Chondrocyte (in vitro differentiated cells): ENCODE data around the gene MICB. TPM values are rescaled to one million over a fixed set of nuclear protein-coding genes. Genes with fewer than 3 reads are reported as not detected.

Source experiments
- DNase-seq: peaks from one replicate; pipeline ENCODE4 v3.0.0; 2021; ENCODE audit warnings: mixed read lengths, low spot score
- H3K27ac Mint-ChIP-seq: one replicate; pipeline ENCODE4 v1.8.0; 2021; ENCODE audit warnings: mild to moderate bottlenecking, moderate library complexity, mixed read lengths; ENCODE audit not compliant: unreplicated experiment
- H3K27me3 Mint-ChIP-seq: 2 replicates; pipeline ENCODE4 v1.8.0; 2021; ENCODE audit warnings: low read depth, mixed read lengths
- H3K36me3 Mint-ChIP-seq: 2 replicates; pipeline ENCODE4 v1.8.0; 2021; ENCODE audit warnings: low read depth, mixed read lengths
- H3K4me1 Mint-ChIP-seq: 2 replicates; pipeline ENCODE4 v1.8.0; 2021; ENCODE audit warnings: low read depth, mild to moderate bottlenecking, mixed read lengths
- H3K4me3 Mint-ChIP-seq: one replicate; pipeline ENCODE4 v1.8.0; 2021; ENCODE audit warnings: mild to moderate bottlenecking, moderate library complexity, mixed read lengths; ENCODE audit not compliant: unreplicated experiment
- H3K9me3 Mint-ChIP-seq: 2 replicates; pipeline ENCODE4 v1.8.0; 2021; ENCODE audit warnings: low read depth, mixed read lengths
- total RNA-seq: library from RNA; stranded (reverse); gene quantifications from 3 replicates; pipeline ENCODE4 v1.2.1, GENCODE V29; 2021
- TF ChIP-seq, protein P1 (sequence below): fragments of 200-600 bp; sonication (generic); IDR thresholded peaks from 2 replicates; pipeline ENCODE4 v1.5.0; 2021; ENCODE audit warnings: antibody characterized with exemption, mild to moderate bottlenecking, moderate library complexity

Gene MICB
- total RNA-seq, 1 donor from 2014 or later = 7.8 TPM

DNA sequence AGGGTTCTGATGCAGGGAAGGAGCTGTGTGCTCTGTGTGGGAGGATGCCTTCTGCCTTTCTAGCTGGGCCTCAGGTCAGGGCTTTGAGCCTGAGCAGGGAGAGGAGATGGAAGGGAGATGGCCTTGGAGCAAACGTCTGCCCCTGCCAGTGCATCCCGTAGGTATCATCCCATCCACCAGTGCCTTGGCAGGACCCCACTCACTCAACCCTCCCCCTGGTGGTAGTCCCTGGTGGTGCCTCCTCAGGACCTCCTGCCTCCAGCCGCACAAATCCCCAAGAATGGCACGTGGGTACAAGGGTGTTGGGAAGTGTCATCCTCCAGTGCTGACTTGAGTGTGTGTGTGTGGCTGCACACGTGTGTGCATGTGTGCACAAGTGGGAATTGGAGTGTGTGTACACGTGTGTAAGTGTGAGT is 23.1 kb upstream of the MICB start:
- peaks cover 8% of the 10 kb centered on the region for H3K27me3 Mint-ChIP-seq
- H3K36me3 Mint-ChIP-seq = peaks cover 2% of the 10 kb centered on the region
- H3K4me1 Mint-ChIP-seq = peaks cover 30% of the 10 kb centered on the region
- no peak overlapping the region for H3K4me3 Mint-ChIP-seq
- peak overlapping the region; percentile 99 for H3K27ac Mint-ChIP-seq
- no peaks in the 10 kb centered on the region for H3K9me3 Mint-ChIP-seq
- TF ChIP-seq, protein P1, sequence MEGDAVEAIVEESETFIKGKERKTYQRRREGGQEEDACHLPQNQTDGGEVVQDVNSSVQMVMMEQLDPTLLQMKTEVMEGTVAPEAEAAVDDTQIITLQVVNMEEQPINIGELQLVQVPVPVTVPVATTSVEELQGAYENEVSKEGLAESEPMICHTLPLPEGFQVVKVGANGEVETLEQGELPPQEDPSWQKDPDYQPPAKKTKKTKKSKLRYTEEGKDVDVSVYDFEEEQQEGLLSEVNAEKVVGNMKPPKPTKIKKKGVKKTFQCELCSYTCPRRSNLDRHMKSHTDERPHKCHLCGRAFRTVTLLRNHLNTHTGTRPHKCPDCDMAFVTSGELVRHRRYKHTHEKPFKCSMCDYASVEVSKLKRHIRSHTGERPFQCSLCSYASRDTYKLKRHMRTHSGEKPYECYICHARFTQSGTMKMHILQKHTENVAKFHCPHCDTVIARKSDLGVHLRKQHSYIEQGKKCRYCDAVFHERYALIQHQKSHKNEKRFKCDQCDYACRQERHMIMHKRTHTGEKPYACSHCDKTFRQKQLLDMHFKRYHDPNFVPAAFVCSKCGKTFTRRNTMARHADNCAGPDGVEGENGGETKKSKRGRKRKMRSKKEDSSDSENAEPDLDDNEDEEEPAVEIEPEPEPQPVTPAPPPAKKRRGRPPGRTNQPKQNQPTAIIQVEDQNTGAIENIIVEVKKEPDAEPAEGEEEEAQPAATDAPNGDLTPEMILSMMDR = peak; percentile 51
- no peak for DNase-seq

DNA sequence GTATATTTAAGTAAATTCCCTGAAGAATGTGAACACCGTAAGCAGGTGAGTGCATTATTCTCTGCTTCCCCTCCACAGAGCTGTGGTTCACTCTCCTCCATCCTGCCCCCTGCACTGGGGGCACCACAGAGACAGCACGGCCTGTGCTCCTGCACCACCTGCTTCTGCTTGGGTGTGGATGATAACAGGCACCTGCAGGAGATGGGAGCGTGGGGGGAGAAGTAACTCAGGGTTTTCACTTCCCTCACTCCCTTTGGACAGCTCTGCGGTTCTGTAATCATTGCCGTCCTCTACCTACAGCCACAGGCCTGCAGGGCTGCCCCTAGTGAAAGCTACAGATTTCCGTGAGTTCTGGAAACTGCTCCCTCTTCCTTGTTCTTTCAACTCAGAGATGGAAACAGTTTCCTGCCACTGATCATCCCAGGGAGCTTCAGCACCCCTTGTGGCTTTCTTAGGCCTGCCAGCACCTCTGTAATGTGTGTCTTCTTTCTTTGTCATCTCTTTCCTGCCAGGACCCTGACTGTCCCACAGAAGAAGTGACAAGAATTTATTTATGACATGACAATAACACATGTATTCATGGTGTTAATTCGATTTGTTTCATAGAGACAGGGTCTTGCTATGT is 21.3 kb upstream of the MICB start:
- H3K4me3 Mint-ChIP-seq = no peak overlapping the region
- TF ChIP-seq, protein P1 = peak; percentile 11
- H3K36me3 Mint-ChIP-seq = peaks cover 2% of the 10 kb centered on the region
- no peaks in the 10 kb centered on the region for H3K9me3 Mint-ChIP-seq
- H3K27ac Mint-ChIP-seq = no peak overlapping the region
- H3K27me3 Mint-ChIP-seq = peaks cover 3% of the 10 kb centered on the region
- no peak for DNase-seq
- peaks cover 30% of the 10 kb centered on the region for H3K4me1 Mint-ChIP-seq

DNA sequence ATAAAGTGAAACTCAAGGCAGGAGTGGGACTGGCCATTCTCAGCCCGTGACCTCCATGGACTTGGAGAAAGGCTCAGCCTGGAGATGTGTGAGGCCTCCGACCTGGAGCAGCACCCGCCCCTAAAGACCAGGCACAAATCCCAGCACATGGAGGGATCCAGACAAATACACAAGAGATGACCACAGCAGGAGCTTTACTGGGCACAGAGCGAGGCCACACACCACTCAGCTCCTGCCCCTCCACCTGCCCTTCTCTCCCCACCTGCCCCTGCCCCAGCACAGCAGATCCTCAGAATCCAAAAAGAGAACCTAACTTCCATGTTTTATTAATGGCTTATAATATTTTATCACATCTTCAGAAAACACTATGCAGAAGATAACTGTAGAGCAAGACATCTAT is 20.4 kb upstream of the MICB start:
- no peak overlapping the region for H3K27ac Mint-ChIP-seq
- DNase-seq = no peak

DNA sequence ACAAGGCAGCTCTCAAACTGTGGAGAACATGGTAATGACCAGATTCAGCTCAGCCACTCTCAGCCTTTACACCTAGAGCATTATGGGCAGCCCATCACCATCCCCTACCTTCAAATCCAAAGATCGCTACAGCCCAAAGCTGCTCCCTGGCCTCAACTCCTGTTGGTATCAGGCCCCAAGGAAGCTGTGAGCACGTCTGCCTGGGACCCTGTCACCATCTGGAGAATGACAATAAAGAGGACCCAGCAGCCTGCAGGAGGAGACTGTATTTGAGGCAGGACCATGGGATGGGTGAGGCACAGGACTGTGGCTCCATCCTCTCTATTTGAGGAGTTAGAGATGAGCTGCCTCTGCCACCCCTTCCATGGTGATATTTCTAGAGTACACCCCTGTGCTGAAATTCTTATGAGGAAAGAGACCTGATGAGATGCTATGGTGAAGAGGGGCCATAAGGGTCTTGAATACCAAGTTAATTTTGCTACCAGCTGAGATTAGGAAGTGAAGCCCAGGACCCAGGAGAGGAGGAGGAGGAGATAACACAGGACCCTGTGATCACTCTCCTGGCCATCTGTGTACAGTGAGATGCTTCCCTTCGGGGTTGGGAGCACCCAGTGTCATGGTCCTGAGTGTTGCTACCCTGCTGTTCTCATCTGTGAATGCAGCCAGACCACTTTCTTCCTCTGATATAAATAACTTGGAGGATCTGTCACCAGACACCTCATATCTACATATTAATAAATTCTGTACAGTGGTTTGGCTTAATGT is 19.6 kb upstream of the MICB start:
- TF ChIP-seq, protein P1 = no peak
- H3K4me1 Mint-ChIP-seq = peaks cover 22% of the 10 kb centered on the region
- peaks cover 3% of the 10 kb centered on the region for H3K27me3 Mint-ChIP-seq
- H3K36me3 Mint-ChIP-seq = peaks cover 2% of the 10 kb centered on the region
- H3K4me3 Mint-ChIP-seq = no peak overlapping the region
- H3K27ac Mint-ChIP-seq = no peak overlapping the region
- H3K9me3 Mint-ChIP-seq = no peaks in the 10 kb centered on the region
- no peak for DNase-seq

More for the DNA sequence above, 20.4 kb upstream of the MICB start:
- Mint-ChIP-seq H3K4me3 (no peak overlapping the region), H3K4me1 (peaks cover 30% of the 10 kb centered on the region), H3K27me3 (peaks cover 3% of the 10 kb centered on the region), H3K36me3 (peaks cover 2% of the 10 kb centered on the region), H3K9me3 (no peaks in the 10 kb centered on the region)
- TF ChIP-seq, protein P1 = no peak

GRCh38 chr6:31479151-31479932 is 18.6 kb upstream of the MICB start:
- Mint-ChIP-seq H3K27me3 (peaks cover 3% of the 10 kb centered on the region), H3K36me3 (peaks cover 2% of the 10 kb centered on the region), H3K4me1 (peaks cover 17% of the 10 kb centered on the region)

More at GRCh38 chr6:31479151-31479932, 18.6 kb upstream of the MICB start:
- Mint-ChIP-seq H3K27ac (no peak overlapping the region), H3K4me3 (no peak overlapping the region), H3K9me3 (no peaks in the 10 kb centered on the region)
- DNase-seq = no peak
- TF ChIP-seq, protein P1 = no peak
